22Rv1 (cell line): Measurements from ENCODE around the gene FRY.

ENCODE experiments used
- CTCF ChIP-seq: fragments of 450-650 bp; IDR thresholded peaks from 2 replicates; pipeline ENCODE4 v1.5.1; 2017; ENCODE audit warnings: mild to moderate bottlenecking
- ZFX ChIP-seq: fragments of 450-650 bp; IDR thresholded peaks from 2 replicates; pipeline ENCODE4 v1.6.1; 2017; ENCODE audit warnings: antibody characterized with exemption, borderline replicate concordance

- TF ChIP-seq CTCF (no peak), ZFX (no peak)
Observed at GRCh38 chr13:32170841-32171240, 139.3 kb downstream of the FRY start.
